Smooth muscle cell (in vitro differentiated cells): ENCODE measurements around the gene PYCR2. TPM values are rescaled to one million over a fixed set of nuclear protein-coding genes. Genes with fewer than 3 reads are reported as not detected.

ENCODE experiments used
- DNase-seq: peaks from one replicate; lab custom pipeline; 2025; ENCODE audit not compliant: unreplicated experiment; lab: John Stamatoyannopoulos, UW
- H2AFZ ChIP-seq: fragments of 200-600 bp; sonication (generic); 2 replicates; pipeline ENCODE4 v1.6.0; 2016; ENCODE audit warnings: antibody characterized with exemption, low read depth, mild to moderate bottlenecking
- H3F3A ChIP-seq: fragments of 200-600 bp; sonication (generic); 2 replicates; pipeline ENCODE4 v1.6.0; 2017; ENCODE audit warnings: antibody characterized with exemption, low read depth
- H3K27ac ChIP-seq: fragments of 200-600 bp; sonication (generic); 2 replicates; pipeline ENCODE4 v1.5.1; 2016; ENCODE audit warnings: low read depth, mild to moderate bottlenecking
- H3K27me3 ChIP-seq: fragments of 200-600 bp; sonication (generic); 2 replicates; pipeline ENCODE4 v1.6.1; 2016; ENCODE audit warnings: low read depth, mild to moderate bottlenecking
- H3K36me3 ChIP-seq: fragments of 200-600 bp; sonication (generic); 2 replicates; pipeline ENCODE4 v1.5.1; 2016; ENCODE audit warnings: low read depth
- H3K4me1 ChIP-seq: fragments of 200-600 bp; sonication (generic); 2 replicates; pipeline ENCODE4 v1.5.1; 2016; ENCODE audit warnings: low read depth
- H3K4me2 ChIP-seq: fragments of 200-600 bp; sonication (generic); 2 replicates; pipeline ENCODE4 v1.6.0; 2016; ENCODE audit warnings: mild to moderate bottlenecking
- H3K4me3 ChIP-seq: fragments of 200-600 bp; sonication (generic); 2 replicates; pipeline ENCODE4 v1.5.1; 2016; ENCODE audit warnings: mild to moderate bottlenecking
- H3K79me2 ChIP-seq: fragments of 200-600 bp; sonication (generic); 2 replicates; pipeline ENCODE4 v1.6.0; 2016; ENCODE audit warnings: low read depth, mild to moderate bottlenecking
- H3K9ac ChIP-seq: fragments of 200-600 bp; sonication (generic); 2 replicates; pipeline ENCODE4 v1.6.0; 2016; ENCODE audit warnings: low read depth
- H3K9me3 ChIP-seq: fragments of 200-600 bp; sonication (generic); replicated peaks from 2 replicates; pipeline ENCODE4 v1.5.1; 2016; ENCODE audit warnings: low read depth
- H4K20me1 ChIP-seq: fragments of 200-600 bp; sonication (generic); 2 replicates; pipeline ENCODE4 v1.6.0; 2016; ENCODE audit warnings: low read depth
- CTCF ChIP-seq: fragments of 200-600 bp; sonication (generic); IDR thresholded peaks from 2 replicates; pipeline ENCODE4 v1.5.1; 2017; ENCODE audit warnings: borderline replicate concordance, mild to moderate bottlenecking, antibody characterized with exemption; ENCODE audit not compliant: insufficient read depth, poor library complexity, severe bottlenecking
- WGBS: methylation state at CpG from one replicate; pipeline ENCODE4 v1.1.7; 2016; ENCODE audit warnings: low lambda C conversion rate; 5-methylcytosine and 5-hydroxymethylcytosine counted together
- polyA plus RNA-seq: library from polyadenylated mRNA; unstranded; fragments of >200 nt; fragmentation: Nextera tagmentation; extraction: Ambion mirVana; gene quantifications from 2 replicates; pipeline ENCODE4 v1.2.1, GENCODE V29; 2016
- total RNA-seq: library from RNA; depleted of rRNA; stranded (reverse); fragments of >200 nt; gene quantifications from 2 replicates; pipeline ENCODE4 v1.2.3, GENCODE V29; 2014

PYCR2 gene
- total and polyA plus RNA-seq, 2 experiments from 2014 or later = 20.1 to 40.5 TPM

- Histone ChIP-seq H3K4me1 (peaks cover 9% of the 10 kb centered on the region), H3K9ac (no peak overlapping the region), H3K79me2 (peaks cover 9% of the 10 kb centered on the region), H3F3A (no peaks in the 10 kb centered on the region), H3K27me3 (no peaks in the 10 kb centered on the region), H3K9me3 (no peaks in the 10 kb centered on the region), H3K4me2 (no peak overlapping the region), H2AFZ (no peak overlapping the region), H4K20me1 (no peaks in the 10 kb centered on the region), H3K27ac (no peak overlapping the region), H3K4me3 (no peak overlapping the region), H3K36me3 (no peaks in the 10 kb centered on the region)
- no peak for DNase-seq
- TF ChIP-seq CTCF = no peak
- 92% methylated on average over 3 of the region's 3 CpGs for WGBS
Measured at GRCh38 chr1:225926551-225927113, 2.6 kb upstream of the PYCR2 start.

- Histone ChIP-seq H2AFZ (peak overlapping the region; percentile 88), H3K36me3 (no peaks in the 10 kb centered on the region), H3F3A (no peaks in the 10 kb centered on the region), H3K9me3 (no peaks in the 10 kb centered on the region), H3K9ac (peak overlapping the region; percentile 78), H3K27ac (peak overlapping the region; percentile 73), H4K20me1 (no peaks in the 10 kb centered on the region), H3K4me2 (peak overlapping the region; percentile 95), H3K27me3 (no peaks in the 10 kb centered on the region), H3K4me1 (peaks cover 6% of the 10 kb centered on the region), H3K4me3 (peak overlapping the region; percentile 83), H3K79me2 (peaks cover 9% of the 10 kb centered on the region)
- TF ChIP-seq CTCF = no peak
- 13% methylated on average over 8 of the region's 8 CpGs for WGBS
- no peak for DNase-seq
Measured at GRCh38 chr1:225923381-225923691, 714 bp downstream of the PYCR2 start.

GRCh38 chr1:225921734-225922709 is 2.0 kb downstream of the PYCR2 start:
- Histone ChIP-seq H3K27ac (no peak overlapping the region), H3K79me2 (peaks cover 9% of the 10 kb centered on the region), H3F3A (no peaks in the 10 kb centered on the region), H3K36me3 (no peaks in the 10 kb centered on the region), H3K27me3 (no peaks in the 10 kb centered on the region), H3K9me3 (no peaks in the 10 kb centered on the region), H4K20me1 (no peaks in the 10 kb centered on the region), H2AFZ (no peak overlapping the region), H3K9ac (no peak overlapping the region), H3K4me2 (no peak overlapping the region), H3K4me1 (peaks cover 6% of the 10 kb centered on the region), H3K4me3 (no peak overlapping the region)
- no peak for DNase-seq
- 97% methylated on average over 23 of the region's 23 CpGs for WGBS
- TF ChIP-seq CTCF = no peak
